H7 (cell line): ENCODE measurements around the gene PPP6C. TPM values are rescaled to one million over a fixed set of nuclear protein-coding genes. Genes with fewer than 3 reads are reported as not detected.
"Not testable (repeated sequence)": the region's sequence is repeated elsewhere in the genome, so short reads cannot be mapped to it uniquely, and the experiment has no call there.

Experiments
- DNase-seq: peaks from one replicate; pipeline ENCODE4 v3.0.0; 2012
- H3K27me3 ChIP-seq: 2 replicates; pipeline ENCODE4 v1.6.0; 2011; ENCODE audit warnings: mild to moderate bottlenecking, low read length; ENCODE audit not compliant: control insufficient read depth, insufficient read depth
- H3K36me3 ChIP-seq: replicated peaks from 2 replicates; pipeline ENCODE4 v1.5.1; 2011; ENCODE audit warnings: low read length; ENCODE audit not compliant: control insufficient read depth, insufficient read depth
- H3K4me3 ChIP-seq: 2 replicates; pipeline ENCODE4 v1.5.1; 2011; ENCODE audit warnings: low read depth, mild to moderate bottlenecking, control low read depth, low read length, moderate library complexity; ENCODE audit not compliant: insufficient read depth
- total RNA-seq: library from RNA; depleted of rRNA; stranded (reverse); fragments of >200 nt; shearing (Covaris generic); gene quantifications from 2 replicates; pipeline ENCODE4 v1.2.3, GENCODE V29; 2014

Gene PPP6C
- total RNA-seq, 1 experiment from 2014 or later: 34.7 TPM

DNA sequence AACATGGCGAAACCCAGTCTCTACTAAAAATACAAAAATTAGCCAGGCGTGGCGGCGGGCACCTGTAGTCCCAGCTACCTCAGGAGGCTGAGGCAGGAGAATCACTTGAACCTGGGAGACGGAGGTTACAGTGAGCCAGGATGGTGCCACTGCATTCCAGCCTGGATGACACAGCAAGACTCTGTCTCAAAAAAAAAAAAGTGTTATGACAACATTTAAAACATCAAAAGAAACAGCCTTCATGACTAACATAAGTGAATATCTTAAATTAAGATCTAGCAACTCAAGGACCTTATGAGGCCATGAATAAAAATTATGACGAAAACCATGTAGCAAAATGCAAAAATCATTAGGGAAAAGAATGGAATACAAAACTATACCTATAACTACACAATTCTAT lies 26.7 kb downstream of the PPP6C start:
- H3K4me3 ChIP-seq, DNase-seq: not testable (repeated sequence)

DNA sequence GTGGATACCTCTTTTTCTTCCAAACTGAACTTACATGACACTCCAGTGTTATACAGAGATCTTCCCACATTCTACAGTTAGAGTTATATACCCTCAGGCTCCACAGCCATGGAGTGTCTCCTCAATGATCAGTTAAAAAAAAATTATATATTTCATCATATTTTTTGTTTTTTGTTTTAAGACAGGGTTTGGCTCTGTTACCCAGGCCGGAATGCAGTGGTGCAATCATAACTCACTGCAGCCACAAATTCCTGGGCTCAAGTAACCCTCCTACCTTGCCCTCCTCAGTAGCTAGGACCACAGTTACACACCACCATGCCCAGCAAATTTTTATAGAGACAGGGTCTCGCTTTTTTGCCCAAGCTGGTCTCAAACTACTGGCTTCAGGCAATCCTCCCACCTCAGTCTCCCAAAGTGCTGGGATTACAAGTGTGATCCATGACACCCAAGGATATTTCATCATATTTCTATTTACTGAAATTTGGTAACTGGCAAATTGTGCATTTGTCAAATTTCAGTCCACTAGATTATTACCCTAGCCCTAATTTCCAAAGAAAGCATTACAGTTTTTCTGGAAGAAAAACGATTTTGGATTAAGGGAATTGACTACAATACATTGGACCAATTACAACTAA lies 28.2 kb downstream of the PPP6C start:
- Histone ChIP-seq H3K27me3 (no peaks in the 10 kb centered on the region), H3K4me3 (no peak overlapping the region), H3K36me3 (no peaks in the 10 kb centered on the region)
- no peak for DNase-seq

More for the DNA sequence above, 26.7 kb downstream of the PPP6C start:
- not testable (repeated sequence) for H3K27me3 ChIP-seq, H3K36me3 ChIP-seq

DNA sequence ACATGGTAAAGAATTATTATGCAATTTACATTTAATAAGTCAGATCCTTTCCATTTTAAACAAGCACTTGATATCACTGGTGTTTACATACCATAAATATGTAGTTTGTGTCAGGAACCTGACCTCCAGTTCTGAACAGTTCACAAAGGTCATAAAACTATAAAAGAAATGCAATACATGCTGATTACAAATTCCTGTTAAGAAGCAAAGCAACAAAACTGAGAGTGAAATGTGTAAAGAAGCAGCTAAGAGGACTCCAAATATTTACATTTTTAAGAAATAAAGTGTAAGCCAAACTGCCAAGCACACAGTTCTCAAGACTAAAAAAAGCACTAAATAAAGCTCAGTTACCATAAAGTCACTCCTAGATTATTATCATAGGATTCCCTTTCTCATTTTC lies 28.9 kb downstream of the PPP6C start:
- H3K27me3 ChIP-seq: no peaks in the 10 kb centered on the region
- H3K36me3 ChIP-seq: no peaks in the 10 kb centered on the region
- no peak for DNase-seq
- no peak overlapping the region for H3K4me3 ChIP-seq

DNA sequence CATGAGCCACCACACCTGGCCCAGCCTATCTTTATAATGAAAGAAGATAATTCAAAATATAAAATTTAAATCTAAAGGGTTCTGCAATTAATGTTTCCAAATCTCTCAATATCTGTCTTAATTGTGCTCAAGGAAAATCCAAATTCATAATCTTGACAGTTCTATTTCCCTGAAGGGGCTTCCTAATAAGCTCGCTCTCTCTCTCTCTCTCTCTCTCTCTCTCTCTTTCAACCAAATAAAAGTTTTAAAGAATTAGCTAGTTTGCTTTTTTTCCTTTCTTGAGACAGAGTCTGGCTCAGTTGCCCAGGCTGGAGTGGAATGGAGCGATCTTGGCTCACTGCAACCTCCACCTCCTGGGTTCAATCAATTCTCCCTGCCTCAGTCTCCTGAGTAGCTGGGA lies 33.1 kb downstream of the PPP6C start:
- no peaks in the 10 kb centered on the region for H3K27me3 ChIP-seq
- no peak for DNase-seq
- no peak overlapping the region for H3K4me3 ChIP-seq
- peaks cover 3% of the 10 kb centered on the region for H3K36me3 ChIP-seq

DNA sequence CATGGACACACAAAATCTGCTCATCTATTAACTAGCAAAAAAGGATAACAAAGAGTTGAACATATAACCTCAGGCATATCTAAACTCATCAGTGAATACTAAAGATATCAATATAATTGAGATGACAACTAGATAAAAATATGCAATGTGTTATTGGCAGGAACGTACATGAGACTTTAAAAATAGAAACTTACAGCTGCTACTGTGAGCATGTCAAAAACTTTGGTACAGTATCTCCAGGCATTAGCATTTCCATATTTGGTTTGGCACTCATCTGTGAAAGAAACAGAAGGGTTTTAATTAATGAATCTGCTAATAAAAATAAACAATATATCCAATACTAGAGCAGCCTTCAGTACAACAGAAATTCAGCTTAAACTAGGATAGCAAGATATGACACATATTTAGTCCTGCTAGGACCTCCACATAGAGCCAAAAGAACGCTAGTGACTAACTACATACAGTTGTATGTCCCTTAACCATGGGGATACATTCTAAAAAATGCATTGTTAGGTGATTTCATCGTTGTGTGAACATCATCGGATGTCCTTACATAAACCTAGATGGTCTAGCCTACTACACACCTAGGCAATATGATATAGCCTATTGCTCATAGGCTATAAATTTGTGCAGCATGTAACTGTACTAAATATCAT lies 35.8 kb downstream of the PPP6C start:
- Histone ChIP-seq H3K36me3 (peaks cover 14% of the 10 kb centered on the region), H3K4me3 (no peak overlapping the region), H3K27me3 (no peaks in the 10 kb centered on the region)
- DNase-seq: no peak

DNA sequence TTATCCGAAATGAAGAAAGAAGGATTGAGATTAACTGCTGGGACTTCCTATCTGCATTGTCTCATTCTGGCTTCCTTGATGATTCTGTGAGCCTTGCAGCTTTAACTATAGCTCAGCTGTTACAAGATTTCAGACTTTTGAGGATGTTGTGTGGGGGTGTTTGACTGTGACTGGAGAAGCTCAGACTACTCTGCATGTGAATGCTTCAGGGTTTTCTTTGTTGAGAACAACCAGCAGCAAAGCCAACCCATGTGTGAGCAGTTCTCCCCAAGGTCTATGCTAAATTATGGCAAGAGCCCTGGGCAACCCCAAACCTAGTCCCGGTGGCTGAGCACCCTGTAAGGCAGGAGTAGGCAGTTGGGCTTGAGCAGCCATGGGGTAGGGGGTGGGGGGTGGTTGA lies 37.9 kb downstream of the PPP6C start:
- DNase-seq: no peak
- H3K27me3 ChIP-seq: no peaks in the 10 kb centered on the region
- no peak overlapping the region for H3K4me3 ChIP-seq
- H3K36me3 ChIP-seq: peaks cover 14% of the 10 kb centered on the region

DNA sequence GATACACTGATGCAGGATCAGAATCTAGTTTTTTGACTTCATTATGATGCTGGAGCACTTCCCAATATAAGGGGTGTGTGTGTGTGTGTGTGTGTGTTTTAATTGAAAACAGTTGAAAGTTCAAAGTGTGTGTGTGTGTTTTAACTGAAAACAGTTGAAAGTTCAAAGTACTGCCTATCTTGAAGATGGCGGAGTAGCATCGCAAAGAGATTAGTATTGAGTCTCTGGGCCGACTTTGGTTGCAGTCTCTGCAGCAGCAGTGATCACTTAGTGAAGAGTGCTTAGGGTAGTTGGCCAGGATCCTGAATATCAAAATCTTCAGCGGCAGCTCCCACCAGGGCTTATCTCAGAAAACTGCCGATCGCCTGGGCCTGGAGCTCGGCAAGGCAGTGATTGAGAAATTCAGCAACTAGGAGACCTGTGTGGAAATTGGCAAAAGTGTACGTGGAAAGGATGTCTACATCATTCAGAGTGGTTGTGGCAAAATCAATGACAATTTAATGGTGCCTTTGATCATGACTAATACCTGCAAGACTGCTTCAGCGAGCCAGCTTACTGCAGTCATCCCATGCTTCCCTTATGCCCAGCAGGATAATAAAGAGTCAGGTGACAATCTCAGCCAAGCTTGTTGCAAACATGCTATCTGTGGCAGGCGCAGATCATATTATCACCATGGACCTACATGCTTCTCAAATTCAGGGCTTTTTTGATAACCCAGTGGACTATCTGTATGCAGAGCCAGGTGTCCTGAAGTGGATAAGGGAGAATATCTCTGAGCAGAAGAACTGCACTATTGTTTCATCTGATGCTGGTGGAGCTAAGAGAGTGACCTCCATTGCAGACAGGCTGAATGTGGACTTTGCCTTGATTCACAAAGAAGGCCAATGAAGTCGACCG lies 39.0 kb downstream of the PPP6C start:
- Histone ChIP-seq H3K27me3 (no peaks in the 10 kb centered on the region), H3K36me3 (peaks cover 14% of the 10 kb centered on the region), H3K4me3 (no peak overlapping the region)
- DNase-seq: no peak

DNA sequence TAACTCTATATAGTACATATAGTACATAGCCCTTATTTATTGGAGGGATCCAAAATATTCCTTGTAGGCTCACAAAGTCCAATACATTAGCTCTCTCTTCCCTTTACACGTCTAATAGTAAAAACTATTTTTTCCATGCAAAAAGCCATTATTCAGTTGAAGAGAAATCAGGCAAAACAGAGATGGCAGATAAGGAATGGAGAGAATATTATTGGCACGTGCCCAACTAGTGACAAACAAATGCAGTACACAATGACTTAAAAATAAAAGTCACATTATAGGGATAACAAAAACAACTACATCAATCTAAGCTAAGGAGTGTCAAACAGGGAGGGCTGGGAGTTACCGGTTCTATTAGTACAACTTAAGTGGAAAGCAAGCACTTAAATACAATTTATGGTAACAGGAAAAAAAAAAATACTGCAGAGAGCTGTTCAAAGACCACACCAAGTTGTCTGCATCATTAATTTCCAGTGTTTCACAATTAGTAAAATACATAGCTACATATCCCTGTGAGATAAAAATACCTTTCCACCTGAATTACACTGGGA lies 42.1 kb downstream of the PPP6C start:
- DNase-seq: no peak
- peaks cover 14% of the 10 kb centered on the region for H3K36me3 ChIP-seq
- H3K4me3 ChIP-seq: no peak overlapping the region
- no peaks in the 10 kb centered on the region for H3K27me3 ChIP-seq

DNA sequence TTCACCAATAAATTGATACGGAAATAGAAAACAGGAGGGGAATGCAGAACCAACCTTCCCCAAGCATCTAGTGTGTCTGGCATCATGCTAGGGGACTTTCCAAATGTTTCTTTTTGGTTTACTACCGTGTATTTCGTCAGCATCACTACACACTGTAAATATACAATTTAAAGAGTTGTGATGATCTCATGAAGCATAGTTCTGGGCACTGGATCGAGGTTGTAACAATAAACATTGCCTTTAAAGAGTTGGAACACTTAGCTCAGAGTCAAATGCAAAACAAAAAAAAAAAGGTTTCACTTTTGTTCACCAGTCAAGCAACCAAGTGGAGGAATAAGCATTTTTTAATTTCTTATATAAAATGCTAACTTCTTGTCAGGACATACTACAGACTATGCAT lies 43.4 kb downstream of the PPP6C start:
- no peaks in the 10 kb centered on the region for H3K27me3 ChIP-seq
- H3K4me3 ChIP-seq: no peak overlapping the region
- H3K36me3 ChIP-seq: peaks cover 11% of the 10 kb centered on the region
- DNase-seq: no peak

DNA sequence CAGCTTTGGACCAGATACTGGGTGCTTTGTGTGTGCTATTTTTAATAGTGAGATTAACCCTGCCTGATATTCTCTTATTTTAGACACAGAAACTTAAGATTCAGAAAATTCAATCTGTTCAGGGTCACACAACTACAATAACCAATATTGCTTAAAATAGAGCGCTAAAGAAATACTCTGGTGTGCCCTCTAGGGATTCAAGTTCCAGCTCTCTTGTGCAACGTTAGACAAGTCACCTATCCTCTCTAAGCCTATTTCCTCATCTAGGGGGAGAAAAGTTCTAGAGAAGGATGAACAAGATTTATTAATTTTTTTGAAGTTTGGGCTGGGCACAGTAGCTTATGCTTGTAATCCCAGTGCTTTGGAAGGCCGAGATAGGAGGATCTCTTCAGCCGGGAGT lies 44.2 kb downstream of the PPP6C start:
- peaks cover 3% of the 10 kb centered on the region for H3K36me3 ChIP-seq
- no peaks in the 10 kb centered on the region for H3K27me3 ChIP-seq
- no peak overlapping the region for H3K4me3 ChIP-seq
- DNase-seq: no peak

DNA sequence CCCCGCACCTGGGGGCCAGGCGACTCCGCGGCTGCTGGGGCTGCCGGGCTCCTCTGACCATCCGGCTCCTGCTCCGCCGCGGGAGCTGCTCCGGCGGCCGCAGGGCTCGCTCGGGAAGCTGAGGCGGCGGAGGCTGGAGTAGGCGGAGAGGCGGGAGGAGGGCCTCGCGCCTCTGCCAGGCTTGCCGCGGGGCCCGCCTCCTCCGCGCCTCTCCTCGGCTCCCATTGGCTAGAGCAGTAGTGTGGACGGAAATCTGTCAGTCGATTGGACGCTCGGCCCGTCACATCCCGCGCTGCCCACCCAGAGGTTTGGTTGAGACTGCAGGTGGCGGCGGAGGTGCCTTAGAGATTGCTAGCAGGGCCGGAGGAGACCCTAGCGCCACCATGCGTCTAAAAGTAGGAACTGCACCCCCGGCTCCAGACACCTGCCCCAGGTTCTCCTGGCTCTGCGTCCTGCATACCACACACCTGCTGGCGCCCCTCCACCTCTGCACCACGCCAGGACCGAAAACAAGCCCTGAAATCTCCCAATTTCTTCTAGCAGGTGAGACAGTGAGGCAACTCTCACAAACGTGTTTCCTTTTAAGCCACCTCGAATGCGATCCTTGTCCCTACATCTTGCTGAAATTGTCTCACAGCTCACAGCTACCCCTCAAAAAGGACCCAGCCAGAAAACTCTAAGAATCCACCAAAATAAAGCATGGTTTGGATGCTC lies 46.1 kb downstream of the PPP6C start, which contains the start of gene SCAI:
TSS of gene SCAI (minus strand) at position 152 of the 714 bp plus-strand sequence. CDS start at position 61, 91 bp downstream.
- Histone ChIP-seq H3K27me3 (no peaks in the 10 kb centered on the region), H3K4me3 (peak within 1 kb of the TSS; percentile 66), H3K36me3 (no peaks in the 10 kb centered on the region)
- DNase-seq: peak; percentile 99

DNA sequence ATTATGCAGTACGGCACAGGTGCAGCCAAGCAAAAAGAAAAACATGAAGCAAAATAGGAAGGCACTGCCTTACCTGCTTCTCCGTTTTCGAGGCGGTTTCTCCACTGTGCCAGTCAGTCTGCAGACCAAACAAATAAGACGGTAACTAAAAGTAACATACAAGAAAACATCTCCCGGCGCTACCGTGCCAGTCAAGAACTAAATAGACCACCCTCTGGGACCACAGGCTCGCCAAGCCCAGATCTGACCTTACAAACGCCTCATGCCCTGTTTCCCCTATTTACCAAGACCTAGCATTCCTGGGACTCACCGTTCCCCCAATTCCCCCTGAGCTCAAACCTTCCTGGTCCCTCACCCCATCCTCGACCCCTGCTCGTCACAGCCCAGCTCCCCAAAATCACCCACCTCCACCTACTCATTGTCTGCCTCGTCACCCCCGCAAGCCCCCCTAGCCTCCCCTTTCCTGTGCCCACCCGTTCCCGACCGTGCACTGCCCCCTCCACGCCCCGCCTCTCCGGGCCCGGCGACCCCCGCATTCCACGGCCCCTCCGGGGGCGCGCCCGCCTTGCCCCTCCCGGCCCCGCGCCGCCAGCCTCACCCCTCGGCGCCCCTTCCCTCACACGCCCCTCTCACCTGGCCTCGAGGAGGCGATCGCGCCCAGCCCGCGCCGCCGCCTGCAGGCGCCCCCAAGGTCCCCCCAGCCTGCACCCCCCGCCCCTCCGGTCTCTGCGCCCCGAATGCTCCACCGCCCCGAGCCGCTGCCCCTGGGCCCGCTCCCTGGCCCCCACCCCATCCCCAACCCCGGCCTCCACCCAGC lies 46.8 kb downstream of the PPP6C start:
- H3K36me3 ChIP-seq: no peaks in the 10 kb centered on the region
- H3K27me3 ChIP-seq: no peaks in the 10 kb centered on the region
- H3K4me3 ChIP-seq: peak overlapping the region; percentile 66
- peak; percentile 89 for DNase-seq

DNA sequence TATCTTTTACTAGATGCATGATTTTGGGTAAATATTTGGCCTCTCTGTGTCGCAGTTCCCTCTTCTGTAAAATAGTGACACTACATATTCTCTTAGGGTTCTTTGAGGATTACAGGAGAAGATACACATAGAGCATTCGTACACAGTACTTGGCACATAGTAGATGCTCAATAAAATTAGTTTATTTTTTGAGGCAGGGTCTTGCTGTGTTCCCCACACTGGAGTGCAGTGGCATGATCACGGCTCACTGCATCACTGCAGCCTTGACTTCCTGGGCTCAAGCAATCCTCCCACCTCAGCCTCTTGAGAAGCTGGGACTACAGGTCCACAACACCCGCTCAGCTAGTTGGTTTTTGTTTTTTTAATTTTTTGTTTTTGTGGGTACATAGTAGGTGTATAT lies 47.9 kb downstream of the PPP6C start:
- DNase-seq: no peak
- Histone ChIP-seq H3K4me3 (no peak overlapping the region), H3K27me3 (no peaks in the 10 kb centered on the region), H3K36me3 (no peaks in the 10 kb centered on the region)
